HG02938 (cell line): ENCODE results near the gene SLC12A7.
"Not testable (repeated sequence)": the region's sequence is repeated elsewhere in the genome, so short reads cannot be mapped to it uniquely, and the experiment has no call there.

Source experiments
- ATAC-seq: cut with Tn5 transposase; IDR thresholded peaks from one replicate; pipeline ENCODE4 v1.9.1; 2021; ENCODE audit warnings: mild to moderate bottlenecking, moderate library complexity; ENCODE audit not compliant: unreplicated experiment

The SLC12A7 gene

DNA sequence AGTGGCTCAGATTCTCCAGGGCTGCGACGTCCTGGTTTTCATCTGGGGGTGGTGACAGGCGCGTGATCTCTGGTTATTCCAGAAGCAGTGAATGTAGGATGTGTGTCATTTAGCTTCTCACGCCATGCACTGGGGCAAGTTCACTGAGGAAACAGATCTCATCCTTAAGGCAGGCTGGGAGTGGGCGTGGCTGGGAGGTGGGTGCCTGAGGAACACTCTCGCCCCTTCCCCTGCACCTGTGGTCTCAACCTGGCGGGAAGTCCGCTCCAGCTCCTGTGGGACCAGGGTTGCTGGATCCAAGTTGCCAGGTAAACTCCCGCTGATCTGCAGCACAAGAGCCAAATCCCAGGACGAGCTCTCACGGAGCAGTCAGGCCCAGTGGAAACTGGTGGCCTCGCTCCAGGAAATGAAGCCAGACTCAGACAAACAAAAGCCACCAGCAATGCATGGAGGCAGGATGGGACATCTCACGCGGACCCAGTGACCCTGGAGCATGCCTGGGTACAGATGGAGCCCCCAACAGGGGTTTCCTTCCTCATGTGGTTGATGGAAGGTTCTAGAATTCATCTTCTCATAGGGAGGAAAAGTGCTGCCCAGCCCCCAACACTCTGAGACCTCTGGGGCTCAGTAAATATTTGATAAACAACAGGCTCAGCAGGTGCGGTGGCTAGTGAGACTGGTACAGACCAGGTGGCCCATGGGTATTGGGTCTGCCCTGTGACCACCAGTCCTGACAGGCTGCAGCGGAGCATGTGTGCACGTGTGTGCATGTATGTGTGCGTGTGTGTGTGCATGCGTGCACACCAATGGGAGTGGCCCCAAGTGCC, 16.3 kb upstream of the SLC12A7 start:
- ATAC-seq: no peak

DNA sequence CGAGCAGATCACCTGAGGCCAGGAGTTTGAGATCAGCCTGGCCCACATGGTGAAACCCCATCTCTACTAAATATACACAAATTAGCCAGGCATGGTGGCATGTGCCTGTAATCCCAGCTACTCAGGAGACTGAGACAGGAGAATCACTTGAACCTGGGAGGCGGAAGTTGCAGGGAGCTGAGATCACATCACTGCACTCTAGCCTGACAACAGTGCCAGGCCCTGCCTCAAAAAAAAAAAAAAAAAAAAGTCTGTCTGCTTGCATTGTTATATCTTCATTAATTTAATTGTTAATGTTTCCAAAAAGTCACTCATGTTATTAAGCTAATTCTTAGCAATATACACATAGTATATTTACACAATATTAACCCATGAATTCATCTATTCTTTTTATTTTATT, 13.8 kb upstream of the SLC12A7 start:
- ATAC-seq: not testable (repeated sequence)

DNA sequence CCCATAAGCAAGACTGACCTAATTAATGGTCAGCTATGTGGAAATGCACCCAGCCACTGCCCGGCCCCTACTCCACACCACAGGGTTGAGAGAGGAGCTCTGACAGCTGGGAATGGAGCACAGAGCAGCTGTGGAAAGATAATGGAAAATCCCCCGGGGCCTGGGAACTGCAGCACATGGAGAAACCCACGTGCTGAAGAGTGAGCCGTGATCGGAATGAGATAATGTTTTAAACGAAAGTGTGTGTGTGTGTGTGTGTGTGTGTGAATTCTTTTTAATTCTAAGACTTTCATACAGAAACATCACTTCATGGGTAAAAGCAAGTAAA, 13.1 kb upstream of the SLC12A7 start:
- no peak for ATAC-seq

DNA sequence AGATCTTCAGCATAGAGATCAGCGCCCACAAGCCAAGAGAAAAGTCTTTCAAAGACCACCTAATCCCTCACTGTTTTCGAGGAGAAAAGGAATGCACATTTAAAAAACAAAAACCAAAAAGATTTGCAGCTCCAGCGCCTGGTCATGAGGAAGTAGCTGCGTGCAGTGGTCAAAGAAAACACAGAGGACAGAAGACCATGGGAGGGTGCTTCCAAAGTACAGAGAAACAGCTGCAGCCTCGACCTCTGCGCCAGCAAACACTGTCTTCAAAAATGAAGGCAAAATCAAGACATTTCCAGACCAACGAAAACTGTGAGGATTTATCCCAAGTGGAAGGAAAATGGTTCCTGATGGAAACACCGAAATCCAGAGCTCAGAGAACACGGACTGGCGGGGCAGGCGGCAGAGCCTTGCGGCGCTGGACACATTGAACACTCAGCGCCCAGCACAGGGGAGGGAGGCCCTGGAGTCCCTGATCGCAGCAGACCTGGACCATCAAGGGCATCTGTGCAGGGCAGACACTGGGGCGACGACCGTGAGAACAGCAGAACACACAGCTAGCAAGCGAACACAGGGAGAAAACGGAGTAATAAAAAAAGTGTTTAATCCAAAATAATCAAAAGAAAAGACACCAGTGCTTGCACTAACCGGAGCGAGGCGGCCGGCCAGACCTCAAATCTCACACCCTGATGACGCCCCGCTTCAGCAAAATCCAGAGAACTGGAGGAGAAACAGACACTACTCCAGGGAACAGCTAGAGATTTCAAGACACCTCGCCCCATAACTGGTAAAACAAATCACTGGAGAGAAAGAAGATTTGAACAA, 12.6 kb upstream of the SLC12A7 start:
- no peak for ATAC-seq

DNA sequence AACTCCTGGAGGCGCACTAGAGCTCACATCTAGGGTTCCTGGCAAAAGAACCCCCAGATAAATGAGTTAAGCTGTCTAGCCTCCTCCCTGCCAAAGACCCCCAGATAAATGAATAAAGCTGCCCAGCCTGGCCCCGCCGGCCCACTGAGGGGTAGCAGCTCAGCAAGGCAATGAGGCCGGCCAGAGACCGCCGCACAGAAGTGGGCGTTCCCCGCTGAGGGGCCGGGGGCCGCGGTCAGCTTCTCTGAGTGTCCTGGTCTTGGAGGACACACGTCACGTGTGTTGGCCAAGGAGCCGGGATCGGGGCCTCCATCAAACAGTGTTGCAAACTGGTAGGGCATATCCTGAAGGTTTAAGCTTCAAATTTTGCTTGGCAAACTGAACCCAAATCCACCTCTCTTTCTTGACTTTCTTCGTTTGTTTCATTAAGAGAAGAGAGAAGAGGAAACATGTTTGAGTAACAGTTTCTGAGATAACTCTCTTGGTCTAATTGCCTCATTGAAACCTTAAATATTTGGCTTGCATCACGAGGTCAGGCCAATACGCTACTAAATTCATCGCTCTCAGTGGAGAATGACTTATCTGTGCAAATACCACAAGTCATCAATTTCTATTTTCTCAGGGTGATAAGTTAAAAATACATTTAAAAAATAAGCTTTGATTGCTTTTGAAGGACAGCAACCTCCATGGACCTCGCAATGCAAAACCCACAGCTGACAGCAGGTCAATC, 11.7 kb upstream of the SLC12A7 start:
- no peak for ATAC-seq

DNA sequence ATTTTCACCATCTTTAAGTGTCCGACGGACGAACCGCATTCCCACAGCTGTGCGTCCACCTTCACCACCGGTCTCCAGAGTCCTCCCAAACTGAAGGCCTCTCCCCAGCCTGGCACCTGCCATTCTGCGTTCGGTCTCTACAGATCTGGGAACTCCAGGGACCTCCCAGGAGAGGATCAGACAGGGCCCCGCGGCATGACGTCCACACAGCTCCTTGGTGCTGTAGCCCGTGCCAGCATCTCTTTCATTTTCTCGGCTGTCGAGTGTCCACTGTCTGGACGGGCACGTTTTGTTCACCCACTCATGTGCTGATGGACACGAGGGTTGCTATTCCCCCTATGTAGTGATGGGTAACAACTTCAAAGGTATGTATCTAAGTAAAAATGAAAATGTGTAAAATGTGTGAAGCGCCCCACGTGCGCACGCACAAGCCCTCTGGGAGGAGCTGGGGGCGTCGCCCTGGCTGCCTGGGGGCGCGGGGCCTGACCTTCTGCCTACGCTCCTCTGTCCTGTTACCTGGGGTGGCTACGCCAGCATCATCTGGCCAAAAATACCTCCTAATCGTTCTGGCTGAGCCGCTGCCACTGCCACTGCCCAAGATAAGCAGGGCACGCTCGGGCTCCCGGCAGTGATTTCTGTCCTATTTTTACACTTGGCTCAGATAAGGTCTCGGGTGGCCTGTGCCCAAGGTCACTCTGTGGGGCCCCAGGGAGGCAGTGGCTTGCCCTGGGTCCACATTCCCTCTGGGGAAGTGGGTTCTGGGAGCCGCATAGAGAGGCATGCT, 10.8 kb upstream of the SLC12A7 start:
- ATAC-seq: no peak

DNA sequence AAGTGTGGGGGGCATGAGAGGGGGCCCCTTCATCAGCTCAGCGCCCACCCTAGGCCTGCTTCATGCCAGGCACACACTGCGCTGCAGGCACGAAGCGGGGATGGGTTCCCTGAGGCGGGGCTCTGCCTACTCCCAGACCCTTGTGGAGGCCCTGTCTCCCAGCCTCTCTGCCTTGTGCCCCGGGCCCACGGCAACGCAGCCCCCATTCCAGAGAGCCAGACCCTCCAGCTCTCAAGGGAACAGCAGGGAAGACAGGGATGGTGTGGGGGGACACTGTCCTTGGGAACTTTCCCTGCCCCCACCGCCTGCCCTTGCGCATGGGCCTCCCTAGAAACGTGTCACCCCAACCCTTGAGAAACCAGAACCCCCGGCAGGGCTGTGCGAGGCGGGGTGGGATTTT, 10.0 kb upstream of the SLC12A7 start:
- ATAC-seq: no peak

DNA sequence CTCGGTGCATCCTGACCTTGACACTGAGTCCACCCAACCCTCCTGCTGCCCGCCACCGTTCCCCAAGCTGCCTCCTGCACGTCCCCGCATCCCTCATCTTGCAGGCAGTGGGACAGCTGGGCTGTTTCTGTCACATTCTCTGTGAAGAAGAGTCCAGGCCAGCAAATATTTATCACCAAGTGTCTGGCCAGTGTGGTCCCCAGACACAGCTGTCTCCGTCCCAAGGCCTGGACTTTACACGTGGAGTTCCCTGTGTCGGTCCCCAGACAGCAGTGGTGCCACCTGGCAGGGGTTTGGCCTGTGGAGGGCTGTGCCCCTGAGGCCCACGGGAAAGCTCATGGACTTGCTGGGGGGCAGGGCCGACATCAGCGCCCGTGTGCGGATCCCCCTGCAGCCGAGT, 9.2 kb upstream of the SLC12A7 start:
- no peak for ATAC-seq

DNA sequence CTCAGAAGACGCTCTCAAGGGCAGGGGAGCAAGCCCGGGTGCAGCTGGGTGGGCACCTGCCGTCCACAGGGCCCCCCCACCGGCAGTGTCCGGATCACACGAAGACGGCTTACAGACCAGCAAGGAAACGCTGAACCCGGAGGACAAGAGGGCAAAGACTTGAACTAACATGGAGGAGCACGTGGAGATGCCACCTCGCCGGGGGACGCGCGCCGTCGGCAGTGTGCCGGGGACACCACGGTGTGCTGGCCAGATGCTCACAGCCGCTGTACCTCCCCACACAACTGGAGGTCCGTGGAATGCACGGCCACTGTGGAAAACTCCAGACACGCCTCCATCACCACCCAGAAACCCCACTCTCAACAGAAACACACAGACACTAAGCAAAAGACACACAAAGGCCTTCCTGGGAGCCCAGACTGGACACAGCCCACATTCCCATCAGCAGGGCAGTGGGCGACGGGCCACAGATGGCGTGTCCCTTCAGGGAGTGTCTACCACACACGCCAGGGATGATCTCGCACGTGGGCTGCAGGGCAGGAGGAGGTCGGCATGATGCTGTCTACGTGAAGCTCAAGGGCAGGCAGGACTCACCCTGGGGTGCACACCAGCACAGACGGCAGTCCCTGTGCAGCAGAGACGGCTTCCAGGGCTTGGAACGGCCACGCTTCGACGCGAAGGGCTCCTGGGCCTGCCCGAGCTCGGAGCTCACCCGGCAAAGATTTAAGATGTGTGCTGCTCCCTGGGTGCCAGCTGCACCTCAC, 8.6 kb upstream of the SLC12A7 start:
- ATAC-seq: no peak

DNA sequence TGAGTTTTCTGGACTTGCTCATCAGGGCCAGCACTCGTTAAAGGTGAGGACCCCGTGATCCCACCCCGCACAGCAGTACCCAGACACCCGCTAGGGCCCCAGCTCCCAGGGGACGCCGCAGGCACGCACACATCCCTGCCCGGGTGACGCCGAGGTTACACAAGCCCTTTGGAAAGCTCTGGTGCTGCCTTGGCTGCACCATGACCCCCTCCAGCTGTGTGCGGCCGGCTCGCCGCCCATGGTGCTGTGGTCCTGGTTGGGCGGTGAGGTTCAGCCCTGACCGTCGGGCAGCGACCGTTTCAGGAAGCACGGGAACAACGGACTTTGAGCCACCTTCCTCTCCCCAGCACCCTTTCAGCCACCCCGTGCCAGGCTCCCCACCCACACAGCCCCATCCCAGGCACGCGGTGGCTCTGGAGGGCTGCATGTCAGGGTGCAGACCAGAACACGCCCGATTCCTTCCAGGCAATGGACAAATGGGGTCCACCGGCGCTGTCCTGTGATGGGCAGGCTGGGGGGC, 7.5 kb upstream of the SLC12A7 start:
- ATAC-seq: no peak

DNA sequence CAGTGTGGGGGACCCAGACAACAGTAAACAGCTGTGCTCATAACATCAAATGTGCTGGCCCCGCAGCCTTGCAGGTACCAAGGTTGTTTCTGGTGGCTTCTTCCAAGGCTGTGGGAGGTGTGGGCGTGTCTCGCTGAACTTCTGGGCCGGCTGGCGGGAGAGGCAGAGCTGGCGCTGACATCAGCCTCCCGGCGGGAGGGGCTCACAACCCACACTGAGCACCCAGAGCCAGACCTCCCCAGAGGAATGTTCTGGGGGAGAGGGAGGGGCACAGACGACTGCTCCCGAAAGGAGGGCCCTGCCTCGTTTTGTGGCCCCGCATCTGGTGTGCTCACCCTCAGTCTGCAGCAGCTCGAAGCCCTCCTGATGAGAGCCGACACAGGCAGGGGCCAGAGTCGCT, 6.9 kb upstream of the SLC12A7 start:
- no peak for ATAC-seq

DNA sequence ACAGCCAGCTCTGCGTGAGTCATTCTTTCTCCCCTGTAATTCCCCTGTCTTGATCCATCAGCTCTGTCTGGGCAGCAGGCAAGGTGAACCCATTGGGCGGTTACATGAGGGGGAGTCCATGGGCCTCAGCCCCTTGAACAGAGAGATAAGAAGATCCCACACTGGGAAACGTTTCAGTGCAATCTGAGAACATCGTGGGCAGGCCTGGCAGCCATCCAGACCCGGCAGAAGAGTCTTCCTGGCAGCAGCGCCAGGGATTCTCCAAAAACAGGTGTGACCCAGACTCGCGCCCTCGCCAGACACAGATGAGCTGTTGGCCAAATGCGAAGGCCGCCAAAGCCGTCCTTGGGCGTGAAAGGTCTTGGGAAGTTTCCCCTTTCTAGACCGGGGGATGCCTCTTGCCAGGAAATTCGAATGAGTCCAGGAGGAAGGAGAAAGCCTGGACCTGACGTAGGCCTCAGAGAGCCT, 6.4 kb upstream of the SLC12A7 start:
- no peak for ATAC-seq

DNA sequence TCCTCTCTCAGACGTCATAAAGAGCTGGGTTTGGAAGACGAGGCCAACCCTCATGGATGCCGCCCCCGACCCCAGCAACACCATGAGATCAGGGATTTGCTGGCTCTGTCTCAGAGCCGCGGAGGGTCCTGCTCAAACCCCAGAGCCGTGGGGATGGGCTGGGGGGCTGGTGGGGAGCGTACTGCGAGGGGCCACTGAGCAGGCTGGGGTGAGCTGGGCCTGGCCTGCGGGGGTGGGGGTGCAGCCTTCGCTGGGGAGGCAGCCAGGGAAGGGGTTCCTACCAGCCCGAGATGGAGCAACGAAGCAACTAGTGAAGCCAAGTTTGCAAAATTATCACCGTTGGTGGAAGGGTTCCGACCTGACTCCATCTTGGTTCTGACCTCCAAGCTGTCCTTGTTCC, 5.1 kb upstream of the SLC12A7 start:
- ATAC-seq: no peak

DNA sequence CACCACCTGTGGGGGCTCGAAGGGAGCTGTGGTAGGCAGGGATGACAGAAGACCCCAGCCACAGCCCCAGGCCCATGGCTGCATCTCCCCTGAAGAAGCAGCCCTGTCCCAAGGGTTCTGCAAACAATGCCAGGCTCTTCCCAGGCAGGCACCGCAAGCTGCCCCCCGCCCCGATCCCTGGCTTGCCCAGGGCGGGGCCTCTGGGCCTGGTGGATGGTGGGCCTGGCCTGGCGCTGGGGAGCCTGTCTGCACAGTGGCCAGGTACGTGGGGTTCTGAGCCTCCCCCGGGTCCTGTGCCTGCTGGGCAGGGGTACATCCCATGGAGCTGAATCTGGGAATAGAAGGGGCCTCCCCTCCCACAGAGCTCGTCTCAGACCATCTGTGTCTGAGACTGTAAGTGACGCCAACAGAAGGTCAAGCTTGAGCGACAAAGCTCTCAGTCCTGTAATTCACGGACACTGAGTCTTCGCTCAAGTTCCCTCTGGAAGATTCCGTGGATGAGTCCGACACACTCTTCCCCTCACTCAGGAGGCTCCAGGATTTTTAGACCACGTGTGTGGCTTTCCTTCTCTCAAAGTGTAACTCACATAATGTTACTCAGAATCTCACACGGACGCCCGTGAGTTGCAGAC, 4.4 kb upstream of the SLC12A7 start:
- ATAC-seq: no peak

DNA sequence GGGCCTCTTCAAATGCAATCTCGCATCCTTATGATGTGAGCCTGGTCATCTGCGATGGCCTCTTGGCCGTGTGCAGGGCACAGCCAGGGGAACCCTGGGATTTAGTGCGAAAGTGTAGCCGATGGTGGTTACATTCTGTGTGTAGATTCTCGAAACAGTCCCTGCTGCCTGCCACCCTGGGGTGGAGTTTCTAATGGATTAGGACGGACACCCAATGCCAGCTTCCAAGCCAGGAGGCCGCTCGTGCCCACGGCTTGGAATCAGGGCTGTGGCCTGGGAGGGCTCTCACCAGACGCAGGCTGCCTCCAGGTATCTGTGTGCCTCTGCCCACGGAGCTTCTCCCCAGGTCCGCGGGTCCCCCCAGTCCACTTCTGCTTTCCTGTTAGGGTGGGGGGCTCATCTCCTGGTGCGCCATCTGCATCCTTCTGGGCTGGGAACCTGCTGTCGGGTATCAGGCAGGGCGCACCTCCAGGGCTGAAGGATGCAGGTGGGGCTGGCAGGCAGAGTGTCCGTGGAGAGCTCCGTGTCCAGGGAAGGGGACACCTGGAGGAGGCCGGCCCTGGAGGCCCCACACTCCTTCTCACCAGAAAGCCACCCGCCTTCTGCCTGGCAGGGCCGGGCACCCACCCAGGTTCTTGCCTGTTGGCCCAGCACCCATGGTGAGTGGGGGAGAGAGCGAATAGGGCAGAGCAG, 3.4 kb upstream of the SLC12A7 start:
- no peak for ATAC-seq

DNA sequence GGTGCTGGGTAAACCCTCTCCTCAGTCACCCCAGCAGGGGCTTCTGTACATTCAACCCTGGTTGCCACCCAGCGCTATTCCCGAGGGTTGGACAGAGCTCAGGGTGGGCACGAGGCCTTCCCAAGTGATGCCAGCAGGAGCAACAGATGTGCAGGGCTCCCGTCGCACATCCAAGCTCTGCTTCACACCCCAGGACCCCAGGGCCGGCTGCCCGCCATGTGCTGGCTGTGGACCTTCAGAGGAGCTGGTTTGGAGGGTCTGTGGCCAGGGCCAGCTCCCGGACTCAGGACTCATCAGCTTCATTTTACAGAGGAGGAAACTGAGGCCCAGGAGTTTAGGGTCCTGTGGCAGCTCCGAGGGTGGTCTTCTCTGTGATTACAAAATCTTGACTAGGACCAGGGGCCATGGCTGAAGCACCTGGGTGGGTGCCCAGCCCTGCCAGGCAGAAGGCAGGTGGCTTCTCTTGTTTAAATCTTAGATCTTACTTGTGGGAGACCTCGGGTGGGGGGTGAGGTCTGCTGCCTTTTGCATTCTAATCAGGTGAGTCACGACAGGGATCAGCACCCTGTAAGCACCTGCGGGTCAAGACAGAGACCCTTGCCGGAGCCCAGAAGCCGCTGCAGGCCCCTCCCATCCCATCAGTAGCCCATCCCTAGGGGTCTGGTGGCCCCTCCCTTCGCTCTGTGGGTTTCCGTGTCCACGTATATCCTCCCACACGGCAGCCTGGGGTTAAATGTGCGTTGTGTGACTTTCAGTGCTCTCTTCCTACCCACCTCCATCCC, 2.1 kb upstream of the SLC12A7 start:
- no peak for ATAC-seq

DNA sequence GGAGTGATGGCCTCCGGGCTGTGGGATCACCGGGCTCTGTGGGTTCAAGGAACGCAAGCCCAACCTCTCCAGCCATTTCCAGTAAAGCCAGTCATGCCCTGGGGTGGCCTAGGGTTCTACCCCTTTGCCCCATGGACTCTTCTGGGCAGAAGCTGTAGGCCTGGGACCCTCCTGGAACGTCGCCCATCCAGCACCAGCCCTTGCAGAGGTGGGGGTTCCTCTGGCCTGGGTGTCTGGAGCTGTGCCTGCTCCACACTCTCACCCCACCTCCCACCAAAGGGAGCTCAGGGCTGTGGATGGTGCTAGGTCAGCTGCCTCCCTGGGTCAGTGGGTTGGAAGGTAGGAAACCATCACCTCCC, 1.4 kb upstream of the SLC12A7 start:
- no peak for ATAC-seq
